HEK293 (cell line): ENCODE results near the gene CACNA2D3.
A peak's percentile ranks its signal among the peaks of the same experiment; 100 is the strongest.

Experiments used
- CTCF ChIA-PET: fragments of 350-600 bp; formaldehyde crosslinking; extraction: SDS; loops from one replicate; lab custom pipeline; 2021; ENCODE audit warnings: antibody characterized with exemption; lab: Yijun Ruan, JAX
- POLR2A ChIA-PET: fragments of 300-600 bp; formaldehyde crosslinking; extraction: SDS; loops from one replicate; lab custom pipeline; 2020; ENCODE audit warnings: antibody characterized with exemption, inconsistent platforms; lab: Yijun Ruan, JAX
- H3K27ac ChIP-seq: fragments of 200-500 bp; sonication (Bioruptor generic); 2 replicates; pipeline ENCODE4 v1.5.1; 2014; ENCODE audit warnings: low read depth, low read length, control low read depth, inconsistent platforms; ENCODE audit errors: extremely low read depth
- H3K36me3 ChIP-seq, 2 experiments: fragments of 200-500 bp in 1 of 2; sonication (Bioruptor generic) in 1 of 2; 1 replicate in 1 of 2; 2 replicates in 1 of 2; pipeline ENCODE4 v1.5.1; 2014 to 2017; ENCODE audit warnings: inconsistent platforms in 2 of 2, low read length in 2 of 2; ENCODE audit not compliant: control insufficient read depth in 2 of 2, insufficient read depth in 1 of 2
- H3K4me1 ChIP-seq: fragments of 200-500 bp; sonication (Bioruptor generic); 2 replicates; pipeline ENCODE4 v1.5.1; 2014; ENCODE audit warnings: mild to moderate bottlenecking, low read length, inconsistent platforms; ENCODE audit not compliant: control insufficient read depth, insufficient read depth
- H3K4me3 ChIP-seq: 2 replicates; pipeline ENCODE4 v1.5.1; 2011; ENCODE audit warnings: low read depth, mild to moderate bottlenecking, control low read depth, low read length, moderate library complexity
- H3K9me3 ChIP-seq: fragments of 200-500 bp; sonication (Bioruptor generic); 2 replicates; pipeline ENCODE4 v1.5.1; 2014; ENCODE audit warnings: low read depth, low read length, inconsistent platforms; ENCODE audit not compliant: control insufficient read depth, insufficient read depth
- KLF16 ChIP-seq: fragments of 450-650 bp; formaldehyde crosslinking; IDR thresholded peaks from 2 replicates; pipeline ENCODE4 v1.5.1; 2017; ENCODE audit warnings: missing biosample characterization, missing genetic modification characterization
- MZF1 ChIP-seq: fragments of 450-650 bp; formaldehyde crosslinking; IDR thresholded peaks from 2 replicates; pipeline ENCODE4 v1.5.1; 2017; ENCODE audit warnings: missing biosample characterization, missing genetic modification characterization, borderline replicate concordance
- PRDM4 ChIP-seq: fragments of 450-650 bp; formaldehyde crosslinking; IDR thresholded peaks from 2 replicates; pipeline ENCODE4 v1.5.1; 2017; ENCODE audit warnings: missing biosample characterization, missing genetic modification characterization
- TCF7L2 ChIP-seq: IDR thresholded peaks from 2 replicates; pipeline ENCODE4 v1.6.1; 2011; ENCODE audit warnings: low read depth, mild to moderate bottlenecking, inconsistent platforms, low read length, moderate library complexity, borderline replicate concordance
- ZBTB17 ChIP-seq: fragments of 450-650 bp; formaldehyde crosslinking; IDR thresholded peaks from 2 replicates; pipeline ENCODE4 v1.5.1; 2016; ENCODE audit warnings: missing biosample characterization, missing genetic modification characterization
- ZEB2 ChIP-seq: fragments of 450-650 bp; formaldehyde crosslinking; IDR thresholded peaks from 2 replicates; pipeline ENCODE4 v1.5.1; 2016; ENCODE audit warnings: missing biosample characterization, missing genetic modification characterization
- ZFP41 ChIP-seq: fragments of 450-650 bp; formaldehyde crosslinking; IDR thresholded peaks from 2 replicates; pipeline ENCODE4 v1.5.1; 2016; ENCODE audit warnings: missing biosample characterization, missing genetic modification characterization, borderline replicate concordance
- ZFP69B ChIP-seq: fragments of 450-650 bp; formaldehyde crosslinking; IDR thresholded peaks from 2 replicates; pipeline ENCODE4 v1.5.1; 2016; ENCODE audit warnings: missing biosample characterization, missing genetic modification characterization
- ZIC2 ChIP-seq: fragments of 450-650 bp; formaldehyde crosslinking; IDR thresholded peaks from 2 replicates; pipeline ENCODE4 v1.5.1; 2016; ENCODE audit warnings: missing biosample characterization, missing genetic modification characterization
- ZNF211 ChIP-seq: fragments of 450-650 bp; formaldehyde crosslinking; IDR thresholded peaks from 2 replicates; pipeline ENCODE4 v1.5.1; 2016; ENCODE audit warnings: low read depth, missing biosample characterization, missing genetic modification characterization
- ZNF266 ChIP-seq: fragments of 450-650 bp; formaldehyde crosslinking; IDR thresholded peaks from 2 replicates; pipeline ENCODE4 v1.5.1; 2016; ENCODE audit warnings: missing biosample characterization, missing genetic modification characterization, low read depth
- ZNF341 ChIP-seq: fragments of 450-650 bp; formaldehyde crosslinking; IDR thresholded peaks from 2 replicates; pipeline ENCODE4; 2016; ENCODE audit warnings: low read depth, missing biosample characterization, missing genetic modification characterization
- ZNF366 ChIP-seq: fragments of 450-650 bp; formaldehyde crosslinking; conservative IDR thresholded peaks from 2 replicates; pipeline ENCODE4 v1.5.1; 2016; ENCODE audit warnings: missing biosample characterization, missing genetic modification characterization
- ZNF513 ChIP-seq: fragments of 450-650 bp; IDR thresholded peaks from 2 replicates; pipeline ENCODE4 v1.5.1; 2018; ENCODE audit warnings: missing biosample characterization, missing genetic modification characterization
- ZNF529 ChIP-seq: fragments of 450-650 bp; formaldehyde crosslinking; IDR thresholded peaks from 2 replicates; pipeline ENCODE4 v1.5.1; 2017; ENCODE audit warnings: missing genetic modification characterization, missing biosample characterization; ENCODE audit not compliant: insufficient replicate concordance
- ZNF600 ChIP-seq: fragments of 450-650 bp; formaldehyde crosslinking; IDR thresholded peaks from 2 replicates; pipeline ENCODE4 v1.5.1; 2016; ENCODE audit warnings: missing biosample characterization, missing genetic modification characterization
- ZNF629 ChIP-seq: fragments of 450-650 bp; formaldehyde crosslinking; IDR thresholded peaks from 2 replicates; pipeline ENCODE4 v1.5.1; 2017; ENCODE audit warnings: missing biosample characterization, missing genetic modification characterization
- ZNF692 ChIP-seq: fragments of 450-650 bp; formaldehyde crosslinking; IDR thresholded peaks from 2 replicates; pipeline ENCODE4 v1.5.1; 2016; ENCODE audit warnings: missing biosample characterization, missing genetic modification characterization
- ZNF747 ChIP-seq: fragments of 450-650 bp; formaldehyde crosslinking; IDR thresholded peaks from 2 replicates; pipeline ENCODE4 v1.5.1; 2016; ENCODE audit warnings: missing biosample characterization, missing genetic modification characterization
- TF ChIP-seq, protein P1 (sequence below): fragments of 450-650 bp; formaldehyde crosslinking; optimal IDR thresholded peaks from 2 replicates; pipeline ENCODE3; 2016; ENCODE audit warnings: missing biosample characterization, mild to moderate bottlenecking, missing genetic modification characterization
- TF ChIP-seq, protein P2 (sequence below): fragments of 450-650 bp; formaldehyde crosslinking; IDR thresholded peaks from 2 replicates; pipeline ENCODE4 v1.5.1; 2017; ENCODE audit warnings: missing biosample characterization, missing genetic modification characterization

The CACNA2D3 gene

DNA sequence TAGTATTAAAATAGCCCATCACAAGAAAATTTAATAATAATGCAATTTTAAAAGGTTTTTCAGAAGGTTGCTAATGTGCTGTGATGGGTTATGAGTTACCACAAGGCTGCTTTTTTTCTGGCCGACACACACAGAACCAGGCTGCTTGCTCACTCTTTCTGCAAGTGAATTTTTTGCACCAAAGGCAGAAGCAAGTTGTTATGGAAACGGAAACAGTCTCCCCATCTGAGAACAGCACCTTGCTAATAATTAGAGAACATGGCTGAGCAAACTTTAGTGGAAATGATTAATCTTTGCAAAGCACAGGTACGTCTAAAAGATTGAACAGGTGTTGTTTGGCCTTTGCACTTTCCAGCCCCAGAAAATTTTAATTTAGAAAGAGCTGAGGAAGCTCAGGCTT lies 51.0 kb downstream of the CACNA2D3 start:
- H3K9me3 ChIP-seq, result no peaks in the 10 kb centered on the region
- no peaks in the 10 kb centered on the region for H3K36me3 ChIP-seq
- H3K4me1 ChIP-seq, result peaks cover 8% of the 10 kb centered on the region
- POLR2A ChIA-PET, result no interaction called here
- no peak for TF ChIP-seq TCF7L2
- no peak for TF ChIP-seq ZNF211 (tag by site-specific recombination)
- TF ChIP-seq KLF16 (tag by site-specific recombination), result no peak
- no peak for TF ChIP-seq ZNF266 (tag by site-specific recombination)
- no peak for TF ChIP-seq ZNF529 (tag by site-specific recombination)
- TF ChIP-seq ZNF341, result no peak
- TF ChIP-seq ZFP41 (tag by site-specific recombination), result no peak
- TF ChIP-seq ZNF513 (tag by site-specific recombination), result no peak
- TF ChIP-seq, all 188 proteins: peak for 0
- no peak overlapping the region for H3K27ac ChIP-seq
- CTCF ChIA-PET, result interaction anchor here (1.6 kb wide), 1 partner anchor 27 kb away, joined by 5 read pairs; no protein-coding TSS in a partner anchor
- no peak overlapping the region for H3K4me3 ChIP-seq

DNA sequence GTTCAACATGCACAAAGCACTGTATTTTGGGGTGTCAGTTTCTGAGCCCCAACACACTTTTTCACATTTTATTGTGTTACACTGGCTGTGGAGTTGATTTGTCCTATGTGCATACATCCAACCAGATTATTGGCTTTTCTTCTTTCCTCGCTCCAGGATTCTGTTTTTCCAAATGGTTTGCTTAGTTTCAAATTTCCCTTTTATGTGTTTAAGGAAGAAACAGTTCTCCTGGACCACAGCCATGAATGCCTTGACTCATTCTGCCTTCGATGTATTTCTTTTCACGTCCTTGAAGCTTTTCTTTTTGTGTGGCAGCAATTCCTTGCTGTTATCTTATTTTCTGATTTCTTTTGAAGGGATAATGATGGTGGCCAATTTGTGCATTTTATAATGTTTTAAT lies 53.8 kb downstream of the CACNA2D3 start:
- Histone ChIP-seq H3K4me1 (peaks cover 8% of the 10 kb centered on the region), H3K9me3 (no peaks in the 10 kb centered on the region), H3K4me3 (no peak overlapping the region), H3K27ac (no peak overlapping the region), H3K36me3 (no peaks in the 10 kb centered on the region)
- CTCF ChIA-PET, result interaction anchor here (0.6 kb wide), 1 partner anchor 50 kb away, joined by 8 read pairs; no protein-coding TSS in a partner anchor
- TF ChIP-seq ZNF747 (tag by site-specific recombination) (no peak), PRDM4 (tag by site-specific recombination) (peak; percentile 91), ZNF366 (tag by site-specific recombination) (no peak), ZNF692 (tag by site-specific recombination) (peak; percentile 93), ZNF629 (tag by site-specific recombination) (peak; percentile 28; the same call in 1 of the 2 replicates), ZIC2 (no peak), ZFP69B (tag by site-specific recombination) (peak; percentile 88), ZEB2 (tag by site-specific recombination) (0 out of 2 replicates have a peak, but pooled peaks have one; percentile 29), ZNF600 (tag by site-specific recombination) (peak; percentile 14; the same call in 1 of the 2 replicates), ZBTB17 (peak; percentile 59), MZF1 (tag by site-specific recombination) (no peak)
- TF ChIP-seq, protein P1, sequence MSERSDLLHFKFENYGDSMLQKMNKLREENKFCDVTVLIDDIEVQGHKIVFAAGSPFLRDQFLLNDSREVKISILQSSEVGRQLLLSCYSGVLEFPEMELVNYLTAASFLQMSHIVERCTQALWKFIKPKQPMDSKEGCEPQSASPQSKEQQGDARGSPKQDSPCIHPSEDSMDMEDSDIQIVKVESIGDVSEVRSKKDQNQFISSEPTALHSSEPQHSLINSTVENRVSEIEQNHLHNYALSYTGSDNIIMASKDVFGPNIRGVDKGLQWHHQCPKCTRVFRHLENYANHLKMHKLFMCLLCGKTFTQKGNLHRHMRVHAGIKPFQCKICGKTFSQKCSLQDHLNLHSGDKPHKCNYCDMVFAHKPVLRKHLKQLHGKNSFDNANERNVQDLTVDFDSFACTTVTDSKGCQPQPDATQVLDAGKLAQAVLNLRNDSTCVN (tag by site-specific recombination), result no peak
- TF ChIP-seq, protein P2, sequence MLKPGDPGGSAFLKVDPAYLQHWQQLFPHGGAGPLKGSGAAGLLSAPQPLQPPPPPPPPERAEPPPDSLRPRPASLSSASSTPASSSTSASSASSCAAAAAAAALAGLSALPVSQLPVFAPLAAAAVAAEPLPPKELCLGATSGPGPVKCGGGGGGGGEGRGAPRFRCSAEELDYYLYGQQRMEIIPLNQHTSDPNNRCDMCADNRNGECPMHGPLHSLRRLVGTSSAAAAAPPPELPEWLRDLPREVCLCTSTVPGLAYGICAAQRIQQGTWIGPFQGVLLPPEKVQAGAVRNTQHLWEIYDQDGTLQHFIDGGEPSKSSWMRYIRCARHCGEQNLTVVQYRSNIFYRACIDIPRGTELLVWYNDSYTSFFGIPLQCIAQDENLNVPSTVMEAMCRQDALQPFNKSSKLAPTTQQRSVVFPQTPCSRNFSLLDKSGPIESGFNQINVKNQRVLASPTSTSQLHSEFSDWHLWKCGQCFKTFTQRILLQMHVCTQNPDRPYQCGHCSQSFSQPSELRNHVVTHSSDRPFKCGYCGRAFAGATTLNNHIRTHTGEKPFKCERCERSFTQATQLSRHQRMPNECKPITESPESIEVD (tag by site-specific recombination), result peak; percentile 92
- POLR2A ChIA-PET, result no interaction called here
